SH-SY5Y (cell line): ENCODE data around the gene KRTAP9-8.
"Not testable (repeated sequence)": the region's sequence is repeated elsewhere in the genome, so short reads cannot be mapped to it uniquely, and the experiment has no call there.

Source experiments
- GATA2 ChIP-seq: IDR thresholded peaks from 2 replicates; pipeline ENCODE4 v1.6.1; 2011; ENCODE audit warnings: mild to moderate bottlenecking, low read depth, low read length
- GATA3 ChIP-seq: IDR thresholded peaks from 2 replicates; pipeline ENCODE4 v1.6.1; 2011; ENCODE audit warnings: low read depth, mild to moderate bottlenecking, low read length, moderate library complexity

KRTAP9-8 gene

DNA sequence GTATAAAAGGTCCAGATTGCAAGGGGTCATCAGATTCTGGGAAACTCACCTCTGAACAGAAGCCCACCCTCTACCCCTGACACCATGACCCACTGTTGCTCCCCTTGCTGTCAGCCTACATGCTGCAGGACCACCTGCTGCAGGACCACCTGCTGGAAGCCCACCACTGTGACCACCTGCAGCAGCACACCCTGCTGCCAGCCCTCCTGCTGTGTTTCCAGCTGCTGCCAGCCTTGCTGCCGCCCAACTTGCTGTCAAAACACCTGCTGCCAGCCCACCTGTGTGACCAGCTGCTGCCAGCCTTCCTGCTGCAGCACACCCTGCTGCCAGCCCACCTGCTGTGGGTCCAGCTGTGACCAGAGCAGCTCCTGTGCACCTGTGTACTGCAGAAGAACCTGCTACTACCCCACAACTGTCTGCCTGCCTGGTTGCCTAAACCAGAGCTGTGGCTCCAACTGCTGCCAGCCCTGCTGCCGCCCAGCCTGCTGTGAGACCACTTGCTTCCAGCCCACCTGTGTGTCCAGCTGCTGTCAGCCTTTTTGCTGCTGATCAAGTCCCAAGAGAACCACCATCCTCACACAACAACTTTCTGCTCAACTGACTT lies 11.9 kb downstream of the KRTAP9-8 start, which contains the start of gene KRTAP9-4:
TSS of gene KRTAP9-4 (plus strand) at position 51 of the 604 bp plus-strand sequence. CDS start at position 85, 34 bp downstream.
- not testable (repeated sequence) for TF ChIP-seq GATA3, GATA2

DNA sequence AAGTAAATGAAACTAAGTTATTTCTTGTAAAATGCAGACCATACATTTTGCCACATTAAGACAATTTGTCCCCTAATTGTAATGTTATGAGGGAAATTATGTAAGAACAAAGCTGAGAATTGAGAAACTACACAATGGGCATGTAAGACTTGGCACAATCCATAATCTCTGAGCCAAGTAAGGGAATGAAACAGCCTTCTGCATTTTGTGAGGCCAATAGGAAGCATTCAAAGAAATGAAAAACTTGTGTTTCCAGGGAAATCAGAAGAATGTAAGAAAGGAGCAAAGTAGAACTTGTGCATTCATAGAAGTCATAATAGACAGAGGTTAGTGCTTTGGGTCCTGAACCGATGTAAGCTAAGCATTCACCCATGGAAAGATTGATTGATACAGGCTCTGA lies 13.5 kb downstream of the KRTAP9-8 start:
- no peak for TF ChIP-seq GATA3
- no peak for TF ChIP-seq GATA2

DNA sequence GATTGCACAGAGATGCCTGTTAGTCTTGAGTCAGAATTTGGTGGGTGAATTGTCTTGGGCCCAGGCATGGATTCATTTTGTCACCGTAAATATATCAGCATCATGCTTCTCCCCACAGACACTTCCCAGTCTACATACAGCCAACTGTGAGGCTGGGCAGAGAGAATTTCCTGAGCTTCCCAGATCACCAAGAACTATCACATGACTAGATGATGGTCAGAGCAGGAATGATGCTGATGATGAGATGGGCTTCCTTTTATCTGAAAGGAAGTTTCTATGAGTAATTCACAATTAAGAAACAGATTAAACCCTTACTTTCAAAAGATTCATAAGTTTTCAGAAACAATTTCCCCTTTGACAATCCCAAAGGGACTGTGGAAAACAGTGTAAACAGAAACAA lies 17.1 kb downstream of the KRTAP9-8 start:
- no peak for TF ChIP-seq GATA3
- TF ChIP-seq GATA2, result no peak

DNA sequence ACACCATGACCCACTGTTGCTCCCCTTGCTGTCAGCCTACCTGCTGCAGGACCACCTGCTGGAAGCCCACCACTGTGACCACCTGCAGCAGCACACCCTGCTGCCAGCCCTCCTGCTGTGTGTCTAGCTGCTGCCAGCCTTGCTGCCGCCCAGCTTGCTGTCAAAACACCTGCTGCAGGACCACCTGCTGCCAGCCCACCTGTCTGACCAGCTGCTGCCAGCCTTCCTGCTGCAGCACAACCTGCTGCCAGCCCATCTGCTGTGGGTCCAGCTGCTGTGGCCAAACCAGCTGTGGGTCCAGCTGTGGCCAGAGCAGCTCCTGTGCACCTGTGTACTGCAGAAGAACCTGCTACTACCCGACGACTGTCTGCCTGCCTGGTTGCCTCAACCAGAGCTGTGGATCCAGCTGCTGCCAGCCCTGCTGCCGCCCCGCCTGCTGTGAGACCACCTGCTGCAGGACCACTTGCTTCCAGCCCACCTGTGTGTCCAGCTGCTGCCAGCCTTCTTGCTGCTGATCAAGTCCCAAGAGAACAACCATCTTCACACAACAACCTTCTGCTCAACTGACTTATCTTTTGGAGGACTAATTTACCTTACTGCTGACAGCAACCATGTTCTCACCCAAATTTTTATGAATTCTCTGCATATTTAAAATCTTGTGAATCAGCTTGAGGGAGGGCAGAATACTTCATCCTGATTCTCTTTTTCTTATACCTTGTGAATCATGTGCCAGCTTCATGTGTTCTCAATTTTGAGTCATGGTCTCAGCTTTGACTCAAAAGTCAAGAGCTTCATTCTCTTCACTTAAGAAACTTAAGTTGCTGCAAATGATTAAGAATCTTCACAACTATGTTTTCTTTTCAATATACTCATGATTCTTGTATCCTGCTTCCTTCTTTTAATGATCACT lies 17.8 kb downstream of the KRTAP9-8 start, which contains the start of gene KRTAP9-9:
TSS of gene KRTAP9-9 (plus strand) at position 4 of the 910 bp plus-strand sequence.
- TF ChIP-seq GATA2, GATA3: not testable (repeated sequence)

DNA sequence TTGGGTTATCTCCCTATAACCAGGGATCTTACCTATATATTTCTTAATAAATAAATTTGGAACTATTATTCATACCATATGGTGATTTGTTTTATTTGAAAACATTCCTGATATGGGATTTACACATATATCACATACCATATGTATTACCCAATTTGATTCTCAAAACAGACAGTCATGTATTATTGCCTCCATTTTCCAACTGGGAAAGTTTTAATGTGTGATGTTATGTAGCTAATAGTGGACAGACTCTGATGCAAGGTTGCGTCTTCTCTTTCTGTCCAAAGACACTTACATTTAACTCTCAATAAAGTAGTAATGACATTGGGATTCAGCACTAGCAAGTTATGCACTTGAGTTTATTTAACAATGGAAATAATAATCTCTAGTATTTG lies 18.5 kb downstream of the KRTAP9-8 start:
- TF ChIP-seq GATA3, result no peak
- no peak for TF ChIP-seq GATA2

DNA sequence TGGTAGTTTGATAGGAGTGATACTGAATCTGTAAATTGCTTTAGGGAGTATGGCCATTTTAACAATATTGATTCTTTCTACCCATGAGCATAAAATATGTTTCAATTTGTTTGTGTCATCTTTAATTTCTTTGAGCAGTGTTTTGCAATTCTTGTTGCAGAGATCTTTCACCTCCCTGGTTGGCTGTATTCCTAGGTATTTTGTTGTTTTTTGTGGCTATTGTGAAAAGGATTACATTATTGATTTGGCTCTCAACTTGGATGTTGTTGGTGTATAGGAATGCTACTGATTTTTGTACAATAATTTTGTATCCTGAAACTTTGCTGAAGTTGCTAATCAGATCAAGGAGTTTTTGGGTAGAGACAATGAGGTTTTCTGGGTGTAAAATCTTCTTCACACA lies 20.6 kb downstream of the KRTAP9-8 start:
- TF ChIP-seq GATA2 (no peak), GATA3 (no peak)

DNA sequence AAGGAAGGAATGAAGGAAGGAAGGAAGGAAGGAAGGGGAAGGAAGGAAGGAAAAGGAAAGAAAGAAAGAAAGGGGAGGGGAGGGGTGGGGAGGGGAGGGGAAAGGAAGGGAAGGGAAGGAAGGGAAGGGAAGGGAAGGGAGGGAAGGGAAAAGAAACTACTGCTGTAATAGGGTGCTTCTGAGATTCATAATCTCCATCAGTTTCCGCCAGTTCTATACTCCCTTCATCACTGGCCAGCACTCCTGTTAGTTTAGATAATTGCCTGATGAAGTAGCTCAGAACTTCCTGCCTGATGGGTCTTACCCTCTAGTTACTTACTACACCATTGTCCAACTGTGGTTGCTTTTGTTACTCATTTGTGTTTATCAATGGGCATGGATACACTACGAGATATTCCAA lies 25.4 kb downstream of the KRTAP9-8 start:
- TF ChIP-seq GATA3 (no peak), GATA2 (no peak)

DNA sequence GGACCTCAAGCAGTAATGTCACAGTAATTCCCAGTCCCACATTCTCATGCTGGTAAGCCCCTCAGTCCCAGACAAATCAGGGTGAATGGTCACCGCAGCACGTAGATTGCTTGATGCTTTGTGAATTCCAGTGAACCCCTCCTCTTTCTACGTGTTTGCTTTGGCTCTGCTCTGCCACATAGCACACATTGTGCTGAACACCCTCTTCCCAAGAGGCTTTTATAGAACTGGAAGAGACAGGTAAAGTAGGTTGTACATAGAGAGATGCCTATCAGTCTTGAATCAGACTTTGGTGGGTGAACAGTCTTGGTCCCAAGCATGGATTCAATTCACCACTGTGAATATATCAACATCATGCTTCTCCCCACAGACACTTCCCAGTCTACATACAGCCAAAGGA lies 26.8 kb downstream of the KRTAP9-8 start:
- no peak for TF ChIP-seq GATA2
- no peak for TF ChIP-seq GATA3

DNA sequence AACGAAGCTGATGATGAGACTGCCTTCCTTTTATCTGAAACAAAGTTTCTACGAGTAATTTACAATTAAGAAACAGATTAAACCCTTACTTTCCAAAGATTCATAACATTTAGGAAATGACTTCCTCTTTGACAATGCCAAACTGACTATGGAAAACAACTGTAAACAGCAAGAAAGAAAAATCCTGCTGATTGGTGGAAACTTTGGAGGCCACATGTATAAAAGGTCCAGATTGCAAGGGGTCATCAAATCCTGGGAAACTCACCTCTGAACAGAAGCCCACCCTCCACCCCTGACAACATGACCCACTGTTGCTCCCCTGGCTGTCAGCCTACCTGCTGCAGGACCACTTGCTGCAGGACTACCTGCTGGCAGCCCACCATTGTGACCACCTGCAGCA lies 27.3 kb downstream of the KRTAP9-8 start, which contains the start of gene KRTAP9-6:
TSS of gene KRTAP9-6 (plus strand) at position 301 of the 400 bp plus-strand sequence. CDS start at position 301, 0 bp downstream.
- TF ChIP-seq GATA3 (no peak), GATA2 (no peak)

DNA sequence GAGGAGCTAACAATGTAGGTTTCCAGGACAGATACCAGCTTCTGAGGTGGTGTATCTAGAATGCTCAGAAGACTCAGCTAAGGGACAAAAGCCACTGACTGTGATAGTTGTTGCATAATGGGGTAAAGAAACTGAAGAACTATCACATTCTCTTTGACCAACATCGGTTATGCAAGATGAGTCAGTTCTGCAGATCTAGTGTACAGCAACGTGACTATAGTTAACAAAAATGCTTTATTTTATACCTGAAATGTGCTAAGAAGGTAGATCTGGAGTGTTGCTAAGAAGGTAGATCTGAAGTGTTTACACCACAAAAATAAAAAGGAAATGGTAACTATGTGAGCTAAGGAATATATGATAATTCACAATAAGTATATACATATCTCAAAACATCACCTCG lies 29.9 kb downstream of the KRTAP9-8 start:
- TF ChIP-seq GATA3, result no peak

DNA sequence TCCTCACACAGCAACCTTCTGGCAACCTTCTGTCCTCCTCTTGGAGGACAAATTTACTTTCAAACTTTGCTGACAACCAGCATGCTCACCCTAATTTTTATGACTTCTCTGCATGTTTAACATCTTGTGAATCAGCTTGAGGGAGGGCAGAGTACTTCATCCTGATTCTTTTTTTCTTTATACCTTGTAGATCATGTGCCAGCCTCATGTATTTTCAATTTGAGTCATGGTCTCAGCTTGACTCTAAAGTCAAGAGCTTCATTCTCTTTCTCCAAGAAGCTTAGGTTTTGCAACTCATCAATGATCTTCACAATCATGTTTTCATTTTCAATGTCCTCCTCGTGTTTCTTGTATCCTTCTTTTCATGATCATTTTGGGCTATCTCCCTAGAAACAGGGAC lies 34.1 kb downstream of the KRTAP9-8 start:
- TF ChIP-seq GATA2 (no peak), GATA3 (no peak)

DNA sequence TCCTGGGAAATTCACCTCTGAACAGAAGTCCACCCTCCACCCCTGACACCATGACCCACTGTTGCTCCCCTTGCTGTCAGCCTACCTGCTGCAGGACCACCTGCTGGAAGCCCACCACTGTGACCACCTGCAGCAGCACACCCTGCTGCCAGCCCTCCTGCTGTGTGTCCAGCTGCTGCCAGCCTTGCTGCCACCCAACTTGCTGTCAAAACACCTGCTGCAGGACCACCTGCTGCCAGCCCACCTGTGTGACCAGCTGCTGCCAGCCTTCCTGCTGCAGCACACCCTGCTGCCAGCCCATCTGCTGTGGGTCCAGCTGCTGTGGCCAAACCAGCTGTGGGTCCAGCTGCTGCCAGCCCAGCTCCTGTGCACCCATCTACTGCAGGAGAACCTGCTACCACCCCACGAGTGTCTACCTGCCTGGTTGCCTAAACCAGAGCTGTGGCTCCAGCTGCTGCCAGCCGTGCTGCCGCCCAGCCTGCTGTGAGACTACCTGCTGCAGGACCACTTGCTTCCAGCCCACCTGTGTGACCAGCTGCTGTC lies 37.9 kb downstream of the KRTAP9-8 start, which contains the start of gene KRTAP9-7:
TSS of gene KRTAP9-7 (plus strand) at position 51 of the 543 bp plus-strand sequence. CDS start at position 51, 0 bp downstream.
- not testable (repeated sequence) for TF ChIP-seq GATA2, GATA3

DNA sequence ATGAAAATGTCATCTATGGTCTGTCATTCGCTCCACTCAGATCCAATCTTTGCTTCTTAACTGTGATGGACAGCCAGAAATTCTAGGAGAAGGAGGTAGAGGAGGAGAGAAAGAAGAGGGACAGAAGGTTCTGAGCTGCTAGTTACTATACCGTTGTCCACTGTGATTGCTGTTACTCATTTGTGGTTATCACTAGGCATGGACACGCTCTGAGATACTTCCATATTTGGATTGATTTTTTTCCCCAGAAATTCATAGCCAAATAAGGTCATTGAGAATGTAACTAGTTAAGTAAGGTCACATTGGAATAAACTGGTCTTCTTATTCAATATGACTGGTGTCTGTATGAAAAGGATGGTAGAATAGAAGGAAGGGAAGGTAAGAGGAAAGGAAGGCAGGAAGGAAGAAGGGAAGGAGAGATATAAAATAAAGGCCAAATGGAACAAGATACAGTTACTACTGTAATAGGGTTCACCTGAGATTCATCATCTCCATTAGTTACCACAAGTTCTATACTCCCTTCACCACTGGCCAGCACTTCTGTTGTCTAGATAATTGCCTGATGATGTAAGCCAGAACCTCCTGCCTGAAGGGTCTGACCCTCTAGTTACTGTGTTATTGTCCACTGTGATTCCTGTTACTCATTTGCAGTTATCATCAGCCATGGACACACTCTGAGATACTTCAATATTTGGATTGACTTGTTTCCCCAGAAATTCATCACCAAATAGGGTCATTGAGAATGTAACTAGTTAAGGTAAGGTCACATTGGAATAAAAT lies 40.6 kb downstream of the KRTAP9-8 start:
- TF ChIP-seq GATA2 (no peak), GATA3 (no peak)

DNA sequence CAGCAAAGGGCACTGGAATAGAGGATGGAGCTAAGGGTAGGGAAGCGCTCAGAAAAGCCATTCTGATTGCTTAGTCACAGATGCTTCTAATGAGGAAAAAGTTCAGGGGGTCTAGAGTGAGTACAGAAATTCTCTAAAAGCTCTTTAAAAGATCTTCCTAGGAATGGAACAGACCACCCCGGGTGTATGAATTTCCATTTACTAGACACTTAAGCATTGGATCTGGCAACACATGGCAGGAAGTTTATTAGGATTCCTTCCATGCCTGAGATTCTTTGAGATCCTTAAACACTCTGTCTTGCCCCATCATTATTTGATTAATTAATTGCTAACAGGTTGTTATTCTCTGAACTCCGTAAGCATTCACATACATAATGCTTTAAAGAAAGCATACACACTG lies 46.2 kb downstream of the KRTAP9-8 start:
- TF ChIP-seq GATA3 (no peak), GATA2 (no peak)
